Thymus (tissue), 14 donors: ENCODE results near the gene HIP1. TPM values are rescaled to one million over a fixed set of nuclear protein-coding genes. Genes with fewer than 3 reads are reported as not detected.
"Not testable (repeated sequence)": the region's sequence is repeated elsewhere in the genome, so short reads cannot be mapped to it uniquely, and the experiment has no call there.

Experiments used
- DNase-seq, 9 donors: peaks; one replicate each; pipeline ENCODE4 v3.0.0-alpha.2; 2013; ENCODE audit warnings: low spot score in 9 of 9, low read depth in 6 of 9, missing footprints in 1 of 9
- H3K27ac ChIP-seq, 2 donors: one replicate each; pipeline ENCODE4 v1.5.1; 2013; ENCODE audit warnings: control low read depth in 1 of 2, low read depth in 1 of 2, low read length in 1 of 2, mild to moderate bottlenecking in 1 of 2, moderate library complexity in 1 of 2
- H3K27me3 ChIP-seq, 2 donors: one replicate each; pipeline ENCODE4 v1.5.1; 2013; ENCODE audit warnings: low read length in 1 of 2; ENCODE audit not compliant: control insufficient read depth in 2 of 2, insufficient read depth in 1 of 2
- H3K36me3 ChIP-seq, 2 donors: one replicate each; pipeline ENCODE4 v1.5.1; 2013; ENCODE audit warnings: low read length in 1 of 2, mild to moderate bottlenecking in 1 of 2, moderate library complexity in 1 of 2; ENCODE audit not compliant: control insufficient read depth in 2 of 2, insufficient read depth in 2 of 2
- H3K4me1 ChIP-seq, 2 donors: one replicate each; pipeline ENCODE4 v1.5.1; 2013; ENCODE audit warnings: low read length in 2 of 2; ENCODE audit not compliant: control insufficient read depth in 2 of 2, insufficient read depth in 2 of 2
- H3K4me3 ChIP-seq, 2 donors: one replicate each; pipeline ENCODE4 v1.5.1; 2013; ENCODE audit warnings: low read length in 2 of 2, control low read depth in 1 of 2, mild to moderate bottlenecking in 1 of 2
- H3K9me3 ChIP-seq, 2 donors: one replicate each; pipeline ENCODE4 v1.5.1; 2013; ENCODE audit warnings: low read length in 1 of 2, mild to moderate bottlenecking in 1 of 2; ENCODE audit not compliant: control insufficient read depth in 2 of 2, insufficient read depth in 1 of 2
- WGBS: extraction: QIAGEN DNeasy Blood & Tissue Kit; methylation state at CpG from one replicate; pipeline ENCODE4 v1.1.7; 2013; 5-methylcytosine and 5-hydroxymethylcytosine counted together
- long read RNA-seq, 10 donors: transcript quantifications; one replicate each; lab custom pipeline, GENCODE V29; 2026
- polyA plus RNA-seq: library from polyadenylated mRNA; stranded (reverse); fragments of 200-250 nt; gene quantifications from one replicate; pipeline ENCODE4 v1.2.3, GENCODE V29; 2013
- total RNA-seq: library from RNA; stranded (reverse); fragments of 120-200 nt; gene quantifications from one replicate; pipeline ENCODE4 v1.2.4, GENCODE V29; 2013
- donor health status: healthy.

HIP1 gene
- total RNA-seq (3.3 TPM), polyA plus RNA-seq (3.5 TPM)
- long read RNA-seq, donor 1: 0 reads
- long read RNA-seq, donor 2: 0 reads
- long read RNA-seq, donor 3: 0 reads
- long read RNA-seq, donor 4: 0 reads
- long read RNA-seq, donor 5: 0 reads
- long read RNA-seq, donor 6, full-length matches to known transcripts: 1 of 1 reads
- long read RNA-seq, donor 6, partial matches to known transcripts: 0 of 1 reads
- long read RNA-seq, donor 6, other reads (novel, unspliced or antisense): 0 of 1 reads
- long read RNA-seq, donor 7: 0 reads
- long read RNA-seq, donor 8: 0 reads
- long read RNA-seq, donor 9, full-length matches to known transcripts: 1 of 1 reads
- long read RNA-seq, donor 9, partial matches to known transcripts: 0 of 1 reads
- long read RNA-seq, donor 9, other reads (novel, unspliced or antisense): 0 of 1 reads
- long read RNA-seq, donor 10: 0 reads

GRCh38 chr7:75738604-75738974 lies at the start of gene HIP1:
TSS of gene HIP1 (minus strand) at chr7:75738941. CDS start at chr7:75738920, 21 bp downstream.
- 1% methylated on average over 30 of the region's 30 CpGs for WGBS
- Histone ChIP-seq H3K4me3 (peak within 1 kb of the TSS; percentile 58 to 81), H3K36me3 (no peaks in the 10 kb centered on the region), H3K27me3 (peaks cover 4 to 53% of the 10 kb centered on the region in 2 donors), H3K27ac (peak within 1 kb of the TSS; percentile 51 to 74), H3K4me1 (peaks cover 5 to 22% of the 10 kb centered on the region in 2 donors), H3K9me3 (no peaks in the 10 kb centered on the region)
- no peak for DNase-seq

GRCh38 chr7:75788154-75788847 lies 49.6 kb upstream of the HIP1 start:
- not testable (repeated sequence) for H3K4me1 ChIP-seq, H3K9me3 ChIP-seq, H3K4me3 ChIP-seq, H3K27ac ChIP-seq, H3K36me3 ChIP-seq, DNase-seq, H3K27me3 ChIP-seq
- 82% methylated on average over 14 of the region's 14 CpGs for WGBS

- DNase-seq, H3K27ac ChIP-seq, H3K4me1 ChIP-seq, H3K4me3 ChIP-seq, H3K27me3 ChIP-seq, H3K36me3 ChIP-seq, H3K9me3 ChIP-seq: not testable (repeated sequence)
- 96% methylated on average over 5 of the region's 5 CpGs for WGBS
These were observed 44.3 kb upstream of the HIP1 start for GRCh38 chr7:75783058-75783457.

GRCh38 chr7:75780647-75781273 lies 42.0 kb upstream of the HIP1 start:
- 91% methylated on average over 14 of the region's 14 CpGs for WGBS
- DNase-seq, H3K4me1 ChIP-seq, H3K4me3 ChIP-seq, H3K27me3 ChIP-seq, H3K27ac ChIP-seq, H3K9me3 ChIP-seq, H3K36me3 ChIP-seq: not testable (repeated sequence)

- H3K36me3 ChIP-seq, H3K4me3 ChIP-seq, H3K27ac ChIP-seq, H3K27me3 ChIP-seq, H3K9me3 ChIP-seq, DNase-seq, H3K4me1 ChIP-seq: not testable (repeated sequence)
- 89% methylated on average over 11 of the region's 11 CpGs for WGBS
These were observed 40.8 kb upstream of the HIP1 start for GRCh38 chr7:75779516-75779915.

GRCh38 chr7:75779035-75779434 lies 40.3 kb upstream of the HIP1 start:
- not testable (repeated sequence) for DNase-seq, H3K36me3 ChIP-seq, H3K4me1 ChIP-seq, H3K27ac ChIP-seq, H3K9me3 ChIP-seq, H3K27me3 ChIP-seq, H3K4me3 ChIP-seq
- WGBS: 83% methylated on average over 11 of the region's 11 CpGs

GRCh38 chr7:75776295-75776971 lies 37.7 kb upstream of the HIP1 start:
- peaks cover 0 to 3% of the 10 kb centered on the region in 2 donors for H3K27me3 ChIP-seq
- H3K4me1 ChIP-seq: no peaks in the 10 kb centered on the region
- no peaks in the 10 kb centered on the region for H3K9me3 ChIP-seq
- peak in 1 of 9 donors; percentile 10 for DNase-seq
- no peaks in the 10 kb centered on the region for H3K36me3 ChIP-seq
- no peak overlapping the region for H3K4me3 ChIP-seq
- no peak overlapping the region for H3K27ac ChIP-seq
- WGBS: 61% methylated on average over 12 of the region's 12 CpGs

GRCh38 chr7:75773958-75774357 lies 35.2 kb upstream of the HIP1 start:
- not testable (repeated sequence) for H3K27me3 ChIP-seq, H3K9me3 ChIP-seq, H3K4me3 ChIP-seq, H3K36me3 ChIP-seq, H3K27ac ChIP-seq, H3K4me1 ChIP-seq, DNase-seq
- 93% methylated on average over 6 of the region's 6 CpGs for WGBS
